GM23338 (cell line): ENCODE results near the gene ARID1B. TPM values are rescaled to one million over a fixed set of nuclear protein-coding genes. Genes with fewer than 3 reads are reported as not detected.

Experiments
- ATAC-seq: fragments of 200-7000 bp; cut with Tn5 transposase; 3 replicates; pipeline ENCODE4 v1.9.1; 2020
- DNase-seq: peaks from one replicate; pipeline ENCODE4 v3.0.0-alpha.2; 2015; ENCODE audit warnings: low spot score
- H2AFZ ChIP-seq: fragments of 200-600 bp; sonication (generic); 2 replicates; pipeline ENCODE4 v1.8.0; 2016; ENCODE audit warnings: antibody characterized with exemption, mild to moderate bottlenecking, moderate library complexity
- H3F3A ChIP-seq: fragments of 200-600 bp; sonication (generic); replicated peaks from 2 replicates; pipeline ENCODE4 v1.8.0; 2017; ENCODE audit warnings: antibody characterized with exemption, mixed run types, low read depth
- H3K27ac ChIP-seq: fragments of 200-600 bp; sonication (generic); 2 replicates; pipeline ENCODE4 v1.6.1; 2016; ENCODE audit warnings: low read depth
- H3K27me3 ChIP-seq: fragments of 200-600 bp; sonication (generic); 2 replicates; pipeline ENCODE4 v1.8.0; 2016; ENCODE audit warnings: mild to moderate bottlenecking, mixed run types, moderate library complexity; ENCODE audit not compliant: insufficient read depth
- H3K36me3 ChIP-seq: fragments of 200-600 bp; sonication (generic); 2 replicates; pipeline ENCODE4 v1.8.0; 2016; ENCODE audit warnings: mild to moderate bottlenecking; ENCODE audit not compliant: insufficient read depth
- H3K4me1 ChIP-seq: fragments of 200-600 bp; sonication (generic); 2 replicates; pipeline ENCODE4 v1.8.0; 2016; ENCODE audit warnings: mild to moderate bottlenecking, moderate library complexity; ENCODE audit not compliant: insufficient read depth
- H3K4me2 ChIP-seq: fragments of 200-600 bp; sonication (generic); 2 replicates; pipeline ENCODE4 v1.7.1; 2017; ENCODE audit warnings: mixed run types
- H3K4me3 ChIP-seq: fragments of 200-600 bp; sonication (generic); 2 replicates; pipeline ENCODE4 v1.6.1; 2016; ENCODE audit warnings: mixed run types
- H3K79me2 ChIP-seq: fragments of 200-600 bp; sonication (generic); replicated peaks from 2 replicates; pipeline ENCODE4 v1.8.0; 2017; ENCODE audit warnings: mild to moderate bottlenecking; ENCODE audit not compliant: insufficient read depth
- H3K9me2 ChIP-seq: fragments of 200-600 bp; sonication (generic); 2 replicates; pipeline ENCODE4 v1.8.0; 2017; ENCODE audit not compliant: insufficient read depth
- H4K20me1 ChIP-seq: fragments of 200-600 bp; sonication (generic); replicated peaks from 2 replicates; pipeline ENCODE4 v1.8.0; 2017; ENCODE audit warnings: mild to moderate bottlenecking; ENCODE audit not compliant: insufficient read depth
- H3K27ac Mint-ChIP-seq: 2 replicates; pipeline ENCODE4 v1.8.0; 2020; ENCODE audit warnings: inconsistent platforms, mild to moderate bottlenecking, moderate library complexity, mixed read lengths
- H3K27me3 Mint-ChIP-seq: 3 replicates; pipeline ENCODE4 v1.8.0; 2022; ENCODE audit warnings: low read depth, mild to moderate bottlenecking, moderate library complexity, mixed read lengths, inconsistent platforms; ENCODE audit not compliant: insufficient read depth, poor library complexity
- H3K36me3 Mint-ChIP-seq: 3 replicates; pipeline ENCODE4 v1.8.0; 2021; ENCODE audit warnings: low read depth, mild to moderate bottlenecking, inconsistent platforms, moderate library complexity, mixed read lengths
- H3K4me1 Mint-ChIP-seq: 3 replicates; pipeline ENCODE4 v1.8.0; 2020; ENCODE audit warnings: mild to moderate bottlenecking, inconsistent platforms, mixed read lengths
- H3K4me3 Mint-ChIP-seq: 3 replicates; pipeline ENCODE4 v1.8.0; 2021; ENCODE audit warnings: moderate library complexity, mild to moderate bottlenecking, inconsistent platforms, mixed read lengths
- H3K9me3 Mint-ChIP-seq: 3 replicates; pipeline ENCODE4 v1.8.0; 2020; ENCODE audit warnings: moderate library complexity, mild to moderate bottlenecking, inconsistent platforms, mixed read lengths
- CREB1 ChIP-seq: fragments of 250-450 bp; sonication (Bioruptor Pico); IDR thresholded peaks from 2 replicates; pipeline ENCODE4 v1.5.0; 2020; ENCODE audit warnings: low read depth, mild to moderate bottlenecking, moderate library complexity
- EZH2 ChIP-seq: fragments of 200-600 bp; sonication (generic); IDR thresholded peaks from one replicate; pipeline ENCODE4 v1.8.0; 2017; ENCODE audit warnings: antibody characterized with exemption, mild to moderate bottlenecking, low read depth; ENCODE audit not compliant: unreplicated experiment
- JUNB ChIP-seq: IDR thresholded peaks from one replicate; pipeline ENCODE4 v1.6.1; 2016; ENCODE audit warnings: antibody characterized with exemption; ENCODE audit not compliant: unreplicated experiment
- NANOG ChIP-seq: IDR thresholded peaks from 2 replicates; pipeline ENCODE4 v1.6.1; 2016; ENCODE audit warnings: antibody characterized with exemption, borderline replicate concordance
- POLR2AphosphoS5 ChIP-seq: IDR thresholded peaks from 2 replicates; pipeline ENCODE4 v1.6.1; 2016; ENCODE audit warnings: antibody characterized with exemption, low read depth
- STAT1 ChIP-seq: IDR thresholded peaks from one replicate; pipeline ENCODE4 v1.6.1; 2016; ENCODE audit warnings: antibody characterized with exemption; ENCODE audit not compliant: unreplicated experiment
- ZNF331 ChIP-seq: fragments of 250-450 bp; sonication (Bioruptor Pico); IDR thresholded peaks from 2 replicates; pipeline ENCODE4 v1.5.0; 2020; ENCODE audit warnings: low read depth, mild to moderate bottlenecking, moderate library complexity
- polyA plus RNA-seq: library from polyadenylated mRNA; unstranded; fragments of >200 nt; fragmentation: Nextera tagmentation; extraction: Ambion mirVana; gene quantifications from 2 replicates; pipeline ENCODE4 v1.2.1, GENCODE V29; 2016
- total RNA-seq: library from RNA; depleted of rRNA; stranded (reverse); fragments of >200 nt; shearing (Covaris generic); gene quantifications from 2 replicates; pipeline ENCODE4 v1.2.3, GENCODE V29; 2014
- TF ChIP-seq, protein P1 (sequence below): fragments of 250-450 bp; sonication (Bioruptor Pico); IDR thresholded peaks from 2 replicates; pipeline ENCODE4 v1.5.0; 2020; ENCODE audit warnings: mild to moderate bottlenecking, moderate library complexity
- TF ChIP-seq, protein P2 (sequence below), 2 experiments: fragments of 200-600 bp in 1 of 2; sonication (generic) in 1 of 2; conservative IDR thresholded peaks; 2 replicates each; pipeline versions ENCODE4 v1.5.1 to v1.6.1; 2016 to 2017; ENCODE audit warnings: antibody characterized with exemption in 2 of 2, low read depth in 2 of 2, mild to moderate bottlenecking in 2 of 2, moderate library complexity in 1 of 2

ARID1B gene
- total and polyA plus RNA-seq, 2 experiments from 2014 or later: 59.3 to 72.2 TPM

DNA sequence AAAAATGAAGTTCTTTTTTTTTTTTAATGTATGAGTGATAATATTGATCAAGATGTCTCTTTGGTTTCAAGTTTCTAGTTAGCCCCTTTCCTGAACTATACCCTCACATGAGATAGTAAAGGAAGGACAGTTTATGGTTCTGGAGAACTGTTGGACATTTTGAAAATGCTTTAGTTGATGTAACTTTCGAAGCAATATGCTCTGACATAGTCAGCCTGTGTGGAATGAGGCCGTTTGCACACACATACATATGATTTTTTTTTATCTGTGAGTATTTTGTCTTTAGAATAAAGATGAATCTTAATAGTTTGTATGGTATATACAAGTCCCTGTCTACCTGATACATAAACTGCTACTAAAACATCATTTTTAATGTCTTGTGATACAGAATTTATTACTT lies 177.0 kb downstream of the ARID1B start (continued):
- TF ChIP-seq, protein P1, sequence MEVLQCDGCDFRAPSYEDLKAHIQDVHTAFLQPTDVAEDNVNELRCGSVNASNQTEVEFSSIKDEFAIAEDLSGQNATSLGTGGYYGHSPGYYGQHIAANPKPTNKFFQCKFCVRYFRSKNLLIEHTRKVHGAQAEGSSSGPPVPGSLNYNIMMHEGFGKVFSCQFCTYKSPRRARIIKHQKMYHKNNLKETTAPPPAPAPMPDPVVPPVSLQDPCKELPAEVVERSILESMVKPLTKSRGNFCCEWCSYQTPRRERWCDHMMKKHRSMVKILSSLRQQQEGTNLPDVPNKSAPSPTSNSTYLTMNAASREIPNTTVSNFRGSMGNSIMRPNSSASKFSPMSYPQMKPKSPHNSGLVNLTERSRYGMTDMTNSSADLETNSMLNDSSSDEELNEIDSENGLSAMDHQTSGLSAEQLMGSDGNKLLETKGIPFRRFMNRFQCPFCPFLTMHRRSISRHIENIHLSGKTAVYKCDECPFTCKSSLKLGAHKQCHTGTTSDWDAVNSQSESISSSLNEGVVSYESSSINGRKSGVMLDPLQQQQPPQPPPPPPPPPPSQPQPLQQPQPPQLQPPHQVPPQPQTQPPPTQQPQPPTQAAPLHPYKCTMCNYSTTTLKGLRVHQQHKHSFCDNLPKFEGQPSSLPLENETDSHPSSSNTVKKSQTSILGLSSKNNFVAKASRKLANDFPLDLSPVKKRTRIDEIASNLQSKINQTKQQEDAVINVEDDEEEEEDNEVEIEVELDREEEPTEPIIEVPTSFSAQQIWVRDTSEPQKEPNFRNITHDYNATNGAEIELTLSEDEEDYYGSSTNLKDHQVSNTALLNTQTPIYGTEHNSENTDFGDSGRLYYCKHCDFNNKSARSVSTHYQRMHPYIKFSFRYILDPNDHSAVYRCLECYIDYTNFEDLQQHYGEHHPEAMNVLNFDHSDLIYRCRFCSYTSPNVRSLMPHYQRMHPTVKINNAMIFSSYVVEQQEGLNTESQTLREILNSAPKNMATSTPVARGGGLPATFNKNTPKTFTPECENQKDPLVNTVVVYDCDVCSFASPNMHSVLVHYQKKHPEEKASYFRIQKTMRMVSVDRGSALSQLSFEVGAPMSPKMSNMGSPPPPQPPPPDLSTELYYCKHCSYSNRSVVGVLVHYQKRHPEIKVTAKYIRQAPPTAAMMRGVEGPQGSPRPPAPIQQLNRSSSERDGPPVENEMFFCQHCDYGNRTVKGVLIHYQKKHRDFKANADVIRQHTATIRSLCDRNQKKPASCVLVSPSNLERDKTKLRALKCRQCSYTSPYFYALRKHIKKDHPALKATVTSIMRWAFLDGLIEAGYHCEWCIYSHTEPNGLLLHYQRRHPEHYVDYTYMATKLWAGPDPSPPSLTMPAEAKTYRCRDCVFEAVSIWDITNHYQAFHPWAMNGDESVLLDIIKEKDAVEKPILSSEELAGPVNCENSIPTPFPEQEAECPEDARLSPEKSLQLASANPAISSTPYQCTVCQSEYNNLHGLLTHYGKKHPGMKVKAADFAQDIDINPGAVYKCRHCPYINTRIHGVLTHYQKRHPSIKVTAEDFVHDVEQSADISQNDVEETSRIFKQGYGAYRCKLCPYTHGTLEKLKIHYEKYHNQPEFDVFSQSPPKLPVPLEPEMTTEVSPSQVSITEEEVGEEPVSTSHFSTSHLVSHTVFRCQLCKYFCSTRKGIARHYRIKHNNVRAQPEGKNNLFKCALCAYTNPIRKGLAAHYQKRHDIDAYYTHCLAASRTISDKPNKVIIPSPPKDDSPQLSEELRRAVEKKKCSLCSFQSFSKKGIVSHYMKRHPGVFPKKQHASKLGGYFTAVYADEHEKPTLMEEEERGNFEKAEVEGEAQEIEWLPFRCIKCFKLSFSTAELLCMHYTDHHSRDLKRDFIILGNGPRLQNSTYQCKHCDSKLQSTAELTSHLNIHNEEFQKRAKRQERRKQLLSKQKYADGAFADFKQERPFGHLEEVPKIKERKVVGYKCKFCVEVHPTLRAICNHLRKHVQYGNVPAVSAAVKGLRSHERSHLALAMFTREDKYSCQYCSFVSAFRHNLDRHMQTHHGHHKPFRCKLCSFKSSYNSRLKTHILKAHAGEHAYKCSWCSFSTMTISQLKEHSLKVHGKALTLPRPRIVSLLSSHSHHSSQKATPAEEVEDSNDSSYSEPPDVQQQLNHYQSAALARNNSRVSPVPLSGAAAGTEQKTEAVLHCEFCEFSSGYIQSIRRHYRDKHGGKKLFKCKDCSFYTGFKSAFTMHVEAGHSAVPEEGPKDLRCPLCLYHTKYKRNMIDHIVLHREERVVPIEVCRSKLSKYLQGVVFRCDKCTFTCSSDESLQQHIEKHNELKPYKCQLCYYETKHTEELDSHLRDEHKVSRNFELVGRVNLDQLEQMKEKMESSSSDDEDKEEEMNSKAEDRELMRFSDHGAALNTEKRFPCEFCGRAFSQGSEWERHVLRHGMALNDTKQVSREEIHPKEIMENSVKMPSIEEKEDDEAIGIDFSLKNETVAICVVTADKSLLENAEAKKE: no peak
- no peak for TF ChIP-seq JUNB
- no peak for TF ChIP-seq NANOG

DNA sequence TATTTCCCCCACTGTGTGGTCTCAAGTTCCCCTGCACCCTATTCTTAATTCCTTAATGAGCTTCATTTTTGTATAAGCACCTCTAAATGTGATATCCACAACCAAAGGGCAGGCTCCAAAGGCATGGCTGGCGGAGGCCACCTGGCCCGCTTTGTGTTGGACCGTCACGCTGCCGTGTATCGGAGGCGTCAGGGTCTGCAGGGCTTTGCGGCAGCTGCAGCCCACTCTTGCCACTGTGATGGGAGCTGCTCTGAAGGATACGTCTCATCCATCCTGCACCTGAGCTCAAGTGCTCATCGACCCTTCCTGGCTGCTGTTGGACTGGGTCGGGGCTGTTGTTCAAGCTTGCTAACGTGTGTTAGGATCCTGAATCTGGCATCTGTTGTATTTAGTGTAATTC lies 177.6 kb downstream of the ARID1B start:
- Histone ChIP-seq H2AFZ (no peak overlapping the region), H3K4me2 (no peak overlapping the region), H4K20me1 (no peaks in the 10 kb centered on the region; the same call in 1 of the 2 replicates), H3F3A (no peaks in the 10 kb centered on the region), H3K79me2 (peaks cover 100% of the 10 kb centered on the region), H3K36me3 (no peaks in the 10 kb centered on the region), H3K27me3 (no peaks in the 10 kb centered on the region), H3K4me1 (peaks cover 30% of the 10 kb centered on the region), H3K9me2 (no peaks in the 10 kb centered on the region), H3K27ac (no peak overlapping the region), H3K4me3 (no peak overlapping the region)
- Mint-ChIP-seq H3K27ac (no peak overlapping the region), H3K4me1 (peaks cover 54% of the 10 kb centered on the region), H3K9me3 (no peaks in the 10 kb centered on the region), H3K4me3 (no peak overlapping the region), H3K27me3 (no peaks in the 10 kb centered on the region), H3K36me3 (no peaks in the 10 kb centered on the region)
- no peak for ATAC-seq
- no peak for DNase-seq
- TF ChIP-seq POLR2AphosphoS5: no peak
- TF ChIP-seq CREB1 (CRISPR knock-in tag): no peak
- TF ChIP-seq STAT1: no peak
- TF ChIP-seq EZH2: no peak
- TF ChIP-seq, protein P1: no peak
- no peak for TF ChIP-seq NANOG
- TF ChIP-seq ZNF331 (CRISPR knock-in tag): no peak
- TF ChIP-seq, protein P2, sequence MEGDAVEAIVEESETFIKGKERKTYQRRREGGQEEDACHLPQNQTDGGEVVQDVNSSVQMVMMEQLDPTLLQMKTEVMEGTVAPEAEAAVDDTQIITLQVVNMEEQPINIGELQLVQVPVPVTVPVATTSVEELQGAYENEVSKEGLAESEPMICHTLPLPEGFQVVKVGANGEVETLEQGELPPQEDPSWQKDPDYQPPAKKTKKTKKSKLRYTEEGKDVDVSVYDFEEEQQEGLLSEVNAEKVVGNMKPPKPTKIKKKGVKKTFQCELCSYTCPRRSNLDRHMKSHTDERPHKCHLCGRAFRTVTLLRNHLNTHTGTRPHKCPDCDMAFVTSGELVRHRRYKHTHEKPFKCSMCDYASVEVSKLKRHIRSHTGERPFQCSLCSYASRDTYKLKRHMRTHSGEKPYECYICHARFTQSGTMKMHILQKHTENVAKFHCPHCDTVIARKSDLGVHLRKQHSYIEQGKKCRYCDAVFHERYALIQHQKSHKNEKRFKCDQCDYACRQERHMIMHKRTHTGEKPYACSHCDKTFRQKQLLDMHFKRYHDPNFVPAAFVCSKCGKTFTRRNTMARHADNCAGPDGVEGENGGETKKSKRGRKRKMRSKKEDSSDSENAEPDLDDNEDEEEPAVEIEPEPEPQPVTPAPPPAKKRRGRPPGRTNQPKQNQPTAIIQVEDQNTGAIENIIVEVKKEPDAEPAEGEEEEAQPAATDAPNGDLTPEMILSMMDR (conservative IDR thresholded peaks at IDR 0.05; ENCODE audit: low read depth in 2 of 2): no peak
